OCI-LY1 (cell line): ENCODE data around the gene VENTX.
"Not testable (repeated sequence)": the region's sequence is repeated elsewhere in the genome, so short reads cannot be mapped to it uniquely, and the experiment has no call there.

ENCODE experiments used
- H2AFZ ChIP-seq: fragments of 200-600 bp; sonication (generic), shearing (Covaris generic); 2 replicates; pipeline ENCODE4 v1.6.0; 2014; ENCODE audit warnings: antibody characterized with exemption, mild to moderate bottlenecking, low read length
- H3F3A ChIP-seq: fragments of 200-600 bp; sonication (generic), shearing (Covaris generic); 2 replicates; pipeline ENCODE4 v1.6.0; 2014; ENCODE audit warnings: mild to moderate bottlenecking, antibody characterized with exemption, low read length, moderate library complexity; ENCODE audit not compliant: insufficient read depth
- H3K27ac ChIP-seq: fragments of 200-600 bp; sonication (generic); 2 replicates; pipeline ENCODE4 v1.5.1; 2014; ENCODE audit warnings: low read length, mixed run types, mild to moderate bottlenecking, low read depth; ENCODE audit not compliant: poor library complexity, severe bottlenecking
- H3K27me3 ChIP-seq: fragments of 200-600 bp; sonication (generic); 2 replicates; pipeline ENCODE4 v1.6.0; 2014; ENCODE audit warnings: antibody characterized with exemption, mild to moderate bottlenecking, low read length, moderate library complexity; ENCODE audit not compliant: insufficient read depth
- H3K36me3 ChIP-seq: fragments of 200-600 bp; sonication (generic); 2 replicates; pipeline ENCODE4 v1.6.1; 2014; ENCODE audit warnings: mild to moderate bottlenecking, antibody characterized with exemption, low read length, moderate library complexity, mixed read lengths; ENCODE audit not compliant: insufficient read depth
- H3K4me1 ChIP-seq: fragments of 200-600 bp; sonication (generic); 2 replicates; pipeline ENCODE4 v1.5.1; 2014; ENCODE audit warnings: mild to moderate bottlenecking, low read length, moderate library complexity; ENCODE audit not compliant: insufficient read depth, severe bottlenecking
- H3K4me2 ChIP-seq: fragments of 200-600 bp; sonication (generic), shearing (Covaris generic); 2 replicates; pipeline ENCODE4 v1.6.1; 2014; ENCODE audit warnings: low read length
- H3K4me3 ChIP-seq: fragments of 200-600 bp; sonication (generic); 2 replicates; pipeline ENCODE4 v1.5.1; 2014; ENCODE audit warnings: low read length, low read depth, mild to moderate bottlenecking, mixed read lengths; ENCODE audit not compliant: poor library complexity, severe bottlenecking
- H3K79me2 ChIP-seq: fragments of 200-600 bp; shearing (Covaris generic); 2 replicates; pipeline ENCODE4 v1.6.1; 2016; ENCODE audit warnings: mixed run types, low read length, mixed read lengths; ENCODE audit not compliant: insufficient read depth
- H3K9ac ChIP-seq: fragments of 200-600 bp; sonication (generic), shearing (Covaris generic); 2 replicates; pipeline ENCODE4 v1.6.1; 2014; ENCODE audit warnings: mild to moderate bottlenecking, low read length, mixed read lengths
- H3K9me2 ChIP-seq: fragments of 200-600 bp; sonication (generic), shearing (Covaris generic); 2 replicates; pipeline ENCODE4 v1.6.1; 2014; ENCODE audit warnings: low read depth, mild to moderate bottlenecking, low read length, mixed read lengths
- H3K9me3 ChIP-seq: fragments of 200-600 bp; shearing (Covaris generic); 2 replicates; pipeline ENCODE4 v1.6.1; 2014; ENCODE audit warnings: low read length, mixed read lengths
- H4K20me1 ChIP-seq: fragments of 200-600 bp; sonication (generic), shearing (Covaris generic); 2 replicates; pipeline ENCODE4 v1.6.0; 2016; ENCODE audit warnings: mild to moderate bottlenecking, low read length; ENCODE audit not compliant: insufficient read depth
- EZH2 ChIP-seq: fragments of 200-600 bp; sonication (generic), shearing (Covaris generic); IDR thresholded peaks from 2 replicates; pipeline ENCODE4 v1.8.0; 2017; ENCODE audit warnings: borderline replicate concordance, mixed run types, mild to moderate bottlenecking, antibody characterized with exemption, low read length, moderate library complexity, mixed read lengths
- TF ChIP-seq, protein P1 (sequence below): fragments of 200-600 bp; sonication (generic), shearing (Covaris generic); IDR thresholded peaks from 2 replicates; pipeline ENCODE4 v1.5.1; 2017; ENCODE audit warnings: mild to moderate bottlenecking, antibody characterized with exemption, low read length, moderate library complexity, mixed read lengths

The VENTX gene

DNA sequence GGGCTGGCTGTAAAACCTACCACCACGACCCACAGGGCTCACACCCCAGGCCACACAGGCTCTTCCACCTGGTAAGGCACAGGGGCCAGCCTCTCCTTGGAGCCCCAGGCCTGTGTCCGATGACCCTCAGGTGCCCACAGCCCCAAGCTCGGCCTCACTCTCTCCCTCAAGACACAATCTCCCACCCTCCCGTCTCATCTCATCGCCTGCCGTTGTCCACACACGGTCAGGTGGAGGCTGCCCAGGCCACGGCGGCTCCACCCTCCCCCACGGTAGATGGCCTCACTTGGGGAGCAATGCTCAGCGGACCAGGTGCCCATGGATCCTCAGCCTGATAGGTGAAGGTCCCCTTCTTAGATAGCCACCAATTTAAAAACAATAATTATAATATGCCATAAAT is 16.3 kb upstream of the VENTX start:
- TF ChIP-seq, protein P1, sequence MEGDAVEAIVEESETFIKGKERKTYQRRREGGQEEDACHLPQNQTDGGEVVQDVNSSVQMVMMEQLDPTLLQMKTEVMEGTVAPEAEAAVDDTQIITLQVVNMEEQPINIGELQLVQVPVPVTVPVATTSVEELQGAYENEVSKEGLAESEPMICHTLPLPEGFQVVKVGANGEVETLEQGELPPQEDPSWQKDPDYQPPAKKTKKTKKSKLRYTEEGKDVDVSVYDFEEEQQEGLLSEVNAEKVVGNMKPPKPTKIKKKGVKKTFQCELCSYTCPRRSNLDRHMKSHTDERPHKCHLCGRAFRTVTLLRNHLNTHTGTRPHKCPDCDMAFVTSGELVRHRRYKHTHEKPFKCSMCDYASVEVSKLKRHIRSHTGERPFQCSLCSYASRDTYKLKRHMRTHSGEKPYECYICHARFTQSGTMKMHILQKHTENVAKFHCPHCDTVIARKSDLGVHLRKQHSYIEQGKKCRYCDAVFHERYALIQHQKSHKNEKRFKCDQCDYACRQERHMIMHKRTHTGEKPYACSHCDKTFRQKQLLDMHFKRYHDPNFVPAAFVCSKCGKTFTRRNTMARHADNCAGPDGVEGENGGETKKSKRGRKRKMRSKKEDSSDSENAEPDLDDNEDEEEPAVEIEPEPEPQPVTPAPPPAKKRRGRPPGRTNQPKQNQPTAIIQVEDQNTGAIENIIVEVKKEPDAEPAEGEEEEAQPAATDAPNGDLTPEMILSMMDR: no peak
- TF ChIP-seq EZH2: no peak
- no peaks in the 10 kb centered on the region for H3K36me3 ChIP-seq
- H3K9me2 ChIP-seq: no peaks in the 10 kb centered on the region
- no peaks in the 10 kb centered on the region for H3F3A ChIP-seq
- H3K9ac ChIP-seq: no peak overlapping the region
- H3K27ac ChIP-seq: no peak overlapping the region
- H2AFZ ChIP-seq: no peak overlapping the region
- no peak overlapping the region for H3K4me3 ChIP-seq
- H3K9me3 ChIP-seq: no peaks in the 10 kb centered on the region
- no peak overlapping the region for H3K4me2 ChIP-seq
- no peaks in the 10 kb centered on the region for H3K27me3 ChIP-seq
- no peaks in the 10 kb centered on the region for H3K79me2 ChIP-seq
- no peaks in the 10 kb centered on the region for H3K4me1 ChIP-seq
- H4K20me1 ChIP-seq: no peaks in the 10 kb centered on the region

DNA sequence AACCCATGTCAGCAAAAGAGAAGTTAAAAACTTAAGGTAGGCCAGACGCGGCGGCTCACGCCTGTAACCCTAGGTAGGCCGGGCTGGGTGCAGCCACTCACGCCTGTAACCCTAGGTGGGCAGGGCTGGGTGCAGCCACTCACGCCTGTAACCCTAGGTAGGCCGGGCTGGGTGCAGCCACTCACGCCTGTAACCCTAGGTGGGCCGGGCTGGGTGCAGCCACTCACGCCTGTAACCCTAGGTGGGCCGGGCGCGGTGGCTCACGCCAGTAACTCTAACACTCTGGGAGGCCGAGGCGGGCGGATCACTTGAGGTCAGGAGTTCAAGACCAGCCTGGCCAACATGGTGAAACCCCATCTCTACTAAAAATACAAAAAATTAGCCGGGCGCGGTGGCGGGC is 15.9 kb upstream of the VENTX start:
- H2AFZ ChIP-seq, H3K4me2 ChIP-seq, H3K27ac ChIP-seq, H3K9me3 ChIP-seq, H3F3A ChIP-seq, H3K36me3 ChIP-seq, H3K4me1 ChIP-seq, H3K9me2 ChIP-seq, H4K20me1 ChIP-seq, H3K79me2 ChIP-seq, H3K9ac ChIP-seq, H3K4me3 ChIP-seq, H3K27me3 ChIP-seq: not testable (repeated sequence)

DNA sequence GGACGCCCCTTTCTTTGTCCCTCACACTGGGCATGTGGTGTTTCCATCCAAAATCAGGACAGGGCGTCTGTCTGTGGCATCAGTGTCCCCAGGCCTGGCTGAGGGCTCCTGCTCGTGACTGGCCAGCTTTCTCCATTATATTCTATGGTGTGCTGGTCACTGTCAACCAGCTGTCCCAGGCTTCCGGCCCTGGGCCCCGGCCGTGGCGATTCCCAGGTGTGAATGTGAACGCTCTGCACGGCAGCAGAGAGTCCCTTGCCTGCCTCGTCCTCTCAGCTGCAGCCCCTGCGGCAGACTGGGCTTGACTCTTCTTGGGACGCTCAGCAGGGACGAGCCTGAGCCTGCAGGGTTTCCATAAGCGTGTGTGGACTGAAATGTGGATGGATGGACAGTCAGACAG is 13.6 kb upstream of the VENTX start:
- H3K9me2 ChIP-seq: no peaks in the 10 kb centered on the region
- no peaks in the 10 kb centered on the region for H3K9me3 ChIP-seq
- no peak overlapping the region for H3K4me2 ChIP-seq
- H3K4me1 ChIP-seq: no peaks in the 10 kb centered on the region
- H3K36me3 ChIP-seq: no peaks in the 10 kb centered on the region
- H3F3A ChIP-seq: no peaks in the 10 kb centered on the region
- no peak overlapping the region for H2AFZ ChIP-seq
- no peaks in the 10 kb centered on the region for H4K20me1 ChIP-seq
- no peak overlapping the region for H3K9ac ChIP-seq
- no peaks in the 10 kb centered on the region for H3K79me2 ChIP-seq
- no peak overlapping the region for H3K27ac ChIP-seq
- H3K4me3 ChIP-seq: no peak overlapping the region
- H3K27me3 ChIP-seq: no peaks in the 10 kb centered on the region
- no peak for TF ChIP-seq EZH2
- TF ChIP-seq, protein P1: no peak

DNA sequence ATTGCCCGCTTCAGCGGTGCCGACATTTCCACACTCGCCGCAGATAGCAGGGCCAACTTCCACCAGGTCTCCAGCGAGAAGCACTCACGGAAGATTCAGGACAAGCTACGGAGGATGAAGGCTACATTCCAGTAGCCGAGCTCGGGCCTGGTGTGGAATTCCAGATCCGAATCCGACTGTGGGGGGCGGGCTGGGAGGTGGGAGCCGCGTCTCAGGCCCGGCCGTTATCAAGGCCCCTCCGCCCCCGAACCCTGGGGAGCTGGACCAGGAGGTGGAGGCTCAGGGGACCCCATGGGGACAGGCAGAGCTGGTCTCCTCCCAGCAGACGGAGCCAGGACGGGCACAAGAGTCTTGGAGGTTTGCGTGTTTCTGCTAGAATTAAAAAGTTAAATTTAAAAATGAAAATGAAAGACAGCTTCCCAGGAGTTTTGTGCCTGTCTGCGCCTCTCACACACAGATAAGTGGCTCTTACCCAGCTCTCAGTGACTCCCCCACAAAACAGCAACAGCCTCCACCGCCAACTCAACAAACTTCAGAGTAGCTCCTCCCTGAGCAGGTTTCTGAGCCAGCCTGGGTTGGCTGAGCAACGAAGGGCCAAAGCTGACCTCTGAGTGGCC is 12.8 kb upstream of the VENTX start:
- no peaks in the 10 kb centered on the region for H3K27me3 ChIP-seq

More for the DNA sequence above, 12.8 kb upstream of the VENTX start:
- H3K9ac ChIP-seq: no peak overlapping the region
- H3K27ac ChIP-seq: no peak overlapping the region
- no peaks in the 10 kb centered on the region for H3K9me2 ChIP-seq
- H3K9me3 ChIP-seq: no peaks in the 10 kb centered on the region
- no peaks in the 10 kb centered on the region for H3K4me1 ChIP-seq
- H3K4me2 ChIP-seq: no peak overlapping the region
- H3F3A ChIP-seq: no peaks in the 10 kb centered on the region
- H2AFZ ChIP-seq: no peak overlapping the region
- no peak for TF ChIP-seq EZH2
- TF ChIP-seq, protein P1: no peak
- H4K20me1 ChIP-seq: no peaks in the 10 kb centered on the region
- H3K36me3 ChIP-seq: no peaks in the 10 kb centered on the region
- no peak overlapping the region for H3K4me3 ChIP-seq
- H3K79me2 ChIP-seq: no peaks in the 10 kb centered on the region
